Measurements from ENCODE around the gene ZNF135.

Gene ZNF135

DNA sequence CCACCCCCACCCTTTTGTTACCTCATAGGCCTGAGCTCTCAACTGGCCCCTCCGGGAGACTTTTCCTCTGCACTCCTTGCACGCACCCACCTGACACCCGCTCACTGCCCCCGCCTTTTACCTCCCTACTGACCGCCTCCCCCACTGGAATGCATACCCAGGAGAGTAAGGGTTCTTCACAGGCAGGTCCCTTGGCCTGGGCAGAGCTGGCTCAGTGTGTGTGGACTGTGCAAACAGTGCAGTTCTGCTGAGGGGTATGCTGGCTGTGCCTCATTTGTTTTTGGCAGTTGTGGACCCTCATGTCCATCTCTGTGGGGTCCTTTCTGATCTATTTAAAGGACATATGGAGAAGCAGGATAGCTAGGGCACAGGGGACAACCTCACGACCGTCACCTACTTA is 34.0 kb downstream of the ZNF135 start:
- no peak for DNase-seq (ENCODE audit: low spot score)

DNA sequence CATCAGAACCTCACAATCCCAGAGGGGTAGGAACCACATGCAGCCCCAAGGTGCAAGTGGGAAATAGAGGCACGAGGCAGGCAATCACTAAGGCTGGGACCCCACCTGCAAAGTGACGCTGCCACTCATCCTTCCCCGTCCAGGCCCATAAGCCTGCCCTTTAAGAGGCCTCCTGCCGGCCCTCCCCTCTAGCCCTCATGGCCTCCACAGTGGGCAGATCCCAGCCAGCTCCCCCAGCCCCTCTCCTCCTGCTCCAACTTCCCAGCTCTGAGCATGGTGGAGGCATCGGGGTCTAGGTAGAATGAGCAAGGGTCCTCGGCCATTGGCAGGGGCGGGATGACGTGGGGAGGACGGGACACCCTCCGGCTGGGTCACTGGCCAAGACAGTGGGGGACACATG is 36.2 kb downstream of the ZNF135 start:
- no peak for DNase-seq (ENCODE audit: low spot score)

DNA sequence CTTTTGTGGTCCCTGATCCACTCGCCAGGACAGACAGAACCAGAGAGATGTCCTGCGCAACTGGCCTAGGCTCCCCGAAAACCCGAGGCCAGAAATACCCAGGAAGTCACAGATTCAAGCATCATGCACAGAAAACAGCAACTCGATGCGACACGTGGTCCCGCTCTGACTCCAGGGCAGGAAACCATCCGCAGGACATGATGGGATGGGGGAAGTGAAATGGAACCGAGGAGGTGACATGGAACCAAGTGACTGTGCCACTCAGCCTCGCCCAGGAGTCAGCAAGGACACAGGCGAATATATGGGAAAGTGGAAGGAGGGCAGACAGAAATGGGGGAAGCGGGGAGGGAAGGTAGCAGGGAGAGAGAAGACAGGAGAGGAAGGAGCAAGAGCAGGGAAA is 37.8 kb downstream of the ZNF135 start:
- DNase-seq (ENCODE audit: low spot score) = no peak

DNA sequence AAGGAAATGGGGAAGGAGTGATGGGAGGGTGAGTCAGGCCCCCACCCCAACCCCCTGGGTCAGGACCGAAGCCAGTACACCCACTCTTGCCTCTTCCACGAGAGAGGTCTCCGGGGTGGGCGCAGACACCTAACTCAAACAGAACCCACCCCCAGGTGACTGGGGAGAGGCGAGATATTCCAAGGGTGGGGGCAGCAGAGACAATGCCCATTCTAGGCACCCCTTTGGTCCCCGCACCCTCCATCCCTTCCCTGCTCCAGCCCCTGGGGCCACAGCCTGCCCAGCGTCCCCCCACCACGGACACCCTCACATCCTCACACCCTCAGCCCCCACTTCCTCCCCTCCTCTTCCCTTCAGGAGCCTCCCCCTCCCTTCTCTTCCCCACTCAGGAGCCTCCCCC is 38.3 kb downstream of the ZNF135 start:
- no peak for DNase-seq (ENCODE audit: low spot score)

DNA sequence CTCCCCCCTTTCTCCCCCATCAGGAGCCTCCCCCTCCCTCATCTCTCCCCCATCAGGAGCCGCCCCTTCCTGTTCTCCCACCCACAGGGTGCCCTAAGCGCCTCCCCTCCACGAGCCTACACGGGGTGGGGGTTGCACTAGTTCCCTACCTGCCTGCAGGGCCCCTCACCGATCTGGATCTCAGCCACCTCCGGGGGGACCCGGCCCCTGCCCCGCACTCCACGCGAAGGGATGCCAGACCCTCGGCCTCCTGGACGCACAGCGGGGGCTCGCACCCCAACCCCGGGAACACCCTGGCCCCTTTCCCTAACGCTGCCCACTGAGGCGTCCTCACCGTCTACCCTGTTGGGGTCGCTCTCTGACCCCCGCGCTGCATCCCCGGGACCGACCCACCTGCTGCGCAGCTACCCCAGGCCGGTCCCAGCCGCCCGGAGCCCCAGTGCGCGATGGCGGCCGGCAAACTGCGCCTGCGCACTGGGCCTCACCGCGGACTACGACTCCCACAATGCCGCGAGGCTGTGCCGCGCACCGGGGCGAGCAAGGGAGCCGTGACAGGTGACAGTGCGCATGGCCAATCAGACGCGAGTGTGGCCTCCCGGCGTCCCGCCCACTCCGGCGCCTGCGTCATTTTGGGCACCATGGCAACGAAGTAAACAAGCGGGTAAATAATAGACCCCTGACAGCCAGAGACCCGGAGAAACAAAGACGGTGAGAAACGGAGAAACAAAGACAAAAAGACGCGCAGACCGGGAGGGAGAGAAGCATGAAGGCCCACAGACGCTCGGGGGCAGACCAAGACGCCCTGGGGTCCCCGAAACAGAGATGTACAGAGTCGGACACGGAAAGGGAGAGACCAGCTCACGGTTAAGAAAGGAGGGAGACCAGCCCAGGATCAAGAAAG is 38.9 kb downstream of the ZNF135 start, which contains the start of gene ZSCAN18:
Gene ZSCAN18, minus strand, starts transcription at position 451 of the 901 bp plus-strand sequence. CDS start 7,964 bp downstream, outside the sequence.
- DNase-seq (ENCODE audit: low spot score) = peak; percentile 97

DNA sequence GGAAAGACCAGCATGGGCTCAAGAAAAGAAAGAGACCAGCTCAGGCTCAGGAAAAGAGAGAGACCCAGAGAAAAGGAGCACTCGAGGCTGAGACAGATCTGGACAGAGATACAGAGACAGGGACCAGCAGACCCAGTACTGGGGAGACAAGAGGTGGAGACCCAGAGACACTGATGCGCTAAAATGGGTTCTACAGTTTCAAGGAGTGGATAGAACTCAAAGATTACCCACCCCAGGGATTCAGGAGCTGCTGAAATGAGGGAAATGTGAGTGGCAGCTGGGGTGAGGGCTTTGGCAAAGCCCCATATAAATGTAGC is 39.6 kb downstream of the ZNF135 start:
- no peak for DNase-seq (ENCODE audit: low spot score)

DNA sequence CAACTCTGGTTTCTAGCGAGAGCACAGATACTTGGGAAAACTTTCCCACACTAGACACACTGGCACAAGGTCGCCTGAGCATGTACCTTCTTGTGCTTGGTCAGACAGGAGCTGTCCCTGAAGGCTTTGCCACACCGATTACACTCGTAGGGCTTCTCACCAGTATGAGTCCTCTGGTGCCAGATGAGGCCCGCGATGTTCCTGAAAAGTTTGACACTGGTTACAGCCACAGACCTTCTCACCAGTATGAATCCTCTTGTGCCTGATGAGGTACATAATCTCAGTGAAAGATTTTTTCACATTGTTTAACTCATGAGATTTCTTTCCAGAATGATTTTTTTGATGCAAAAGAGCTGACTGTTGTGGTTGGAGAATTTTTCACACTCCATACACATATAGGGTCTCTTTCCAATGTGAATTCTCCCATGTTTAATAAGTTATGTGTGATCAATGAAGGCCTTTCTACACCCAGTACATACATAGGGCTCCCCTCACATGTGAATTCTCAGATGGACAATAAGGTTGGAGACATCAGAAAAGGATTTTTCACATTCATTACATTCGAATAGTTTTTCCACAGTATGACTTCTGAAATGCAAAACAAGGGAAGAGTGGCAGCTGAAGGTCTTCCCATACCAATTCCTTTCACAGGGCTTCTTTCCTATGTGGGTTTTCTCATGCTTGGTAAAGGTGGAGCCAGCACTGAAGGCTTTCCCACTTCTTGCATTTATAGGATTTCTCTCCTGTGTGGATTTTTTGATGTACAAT is 48.9 kb downstream of the ZNF135 start:
- no peak for DNase-seq (ENCODE audit: low spot score)

DNA sequence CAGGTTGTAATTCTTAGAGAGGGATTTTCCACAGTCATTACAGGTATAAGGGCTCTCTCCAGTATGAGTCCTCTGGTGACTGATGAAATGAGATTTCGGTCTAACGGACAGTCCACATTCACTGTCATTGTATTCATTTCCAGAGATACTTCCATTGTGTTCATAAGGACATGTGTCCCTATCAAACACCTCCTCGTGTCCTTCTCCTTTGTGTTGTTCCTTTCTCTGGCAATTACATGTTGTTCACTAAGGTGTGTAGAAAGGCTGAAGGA is 49.4 kb downstream of the ZNF135 start:
- DNase-seq (ENCODE audit: low spot score) = no peak

DNA sequence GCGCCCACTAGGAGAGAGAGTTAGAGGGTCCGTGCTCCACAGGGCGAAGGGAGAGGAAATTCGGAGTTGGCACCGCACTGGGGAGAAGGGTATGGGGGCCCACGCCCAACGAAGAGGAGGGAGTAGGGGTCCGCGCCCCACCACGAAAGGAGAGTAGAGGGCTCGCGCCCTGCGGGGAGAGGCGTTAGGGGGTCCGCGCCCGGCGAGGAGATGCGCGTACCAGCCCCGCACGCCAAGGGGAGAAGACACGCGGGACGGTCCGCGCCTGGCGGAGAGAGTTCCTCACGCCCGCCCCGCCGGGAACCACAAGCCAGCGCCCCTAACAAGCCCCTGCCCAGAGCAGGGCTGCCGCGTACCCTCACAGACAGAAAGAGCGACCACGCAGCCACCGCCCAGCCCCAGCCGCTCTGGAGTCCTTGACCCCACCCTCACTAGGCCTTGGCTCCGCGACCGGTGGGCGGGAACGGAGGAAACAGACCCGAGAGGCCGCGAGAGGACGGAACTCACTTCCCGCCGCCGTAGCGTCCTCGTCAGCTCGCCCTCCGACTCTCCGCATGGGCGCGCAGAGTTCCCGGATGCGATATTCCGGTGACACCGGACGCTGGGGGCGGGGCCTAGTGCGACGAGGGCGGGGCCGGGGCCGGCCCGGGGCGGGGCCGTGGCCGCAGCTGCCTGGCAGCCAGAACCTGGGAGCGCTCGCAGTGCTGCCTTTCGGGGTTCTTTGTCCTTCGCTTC is 58.9 kb downstream of the ZNF135 start:
- no peak for DNase-seq (ENCODE audit: low spot score)

DNA sequence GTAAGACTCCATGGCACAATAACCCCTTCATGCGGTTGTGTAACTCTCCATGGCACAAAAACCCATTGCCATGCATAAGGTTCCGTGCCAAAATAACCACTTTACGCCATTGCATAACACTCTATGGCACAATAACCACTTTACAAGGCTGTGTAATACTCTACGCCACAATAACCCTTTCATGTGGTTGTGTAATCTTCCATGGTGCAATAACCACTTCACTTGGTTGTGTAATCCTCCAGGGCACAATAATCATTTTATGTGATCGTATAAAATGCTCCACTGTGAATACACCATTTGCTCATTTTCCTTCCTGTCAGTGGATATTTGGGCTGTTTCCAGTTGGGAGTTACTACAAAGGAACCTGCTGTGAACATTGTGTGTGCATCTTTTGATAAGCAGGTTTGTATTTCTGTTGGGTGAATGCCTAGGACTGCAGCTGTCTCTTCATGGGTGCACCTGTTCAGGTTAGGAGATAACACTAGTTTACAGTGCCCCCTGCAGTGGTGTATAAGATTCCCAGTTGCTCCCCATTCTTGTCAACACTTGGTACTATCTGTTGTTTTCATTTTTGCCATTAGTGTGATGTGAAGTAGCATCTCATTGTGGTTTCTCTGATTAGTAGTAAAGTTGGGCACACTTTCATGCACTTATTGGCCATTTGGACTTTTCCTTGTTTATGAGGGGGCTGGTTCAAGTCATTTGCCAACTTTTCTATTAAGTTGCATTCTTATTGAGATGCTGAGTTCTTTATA is 60.1 kb downstream of the ZNF135 start:
- no peak for DNase-seq (ENCODE audit: low spot score)

Measured in GM03348 (cell line).